A673 (cell line): ENCODE results near the gene SLC47A1. TPM values are rescaled to one million over a fixed set of nuclear protein-coding genes. Genes with fewer than 3 reads are reported as not detected.
A peak's percentile ranks its signal among the peaks of the same experiment; 100 is the strongest.
"Not testable (repeated sequence)": the region's sequence is repeated elsewhere in the genome, so short reads cannot be mapped to it uniquely, and the experiment has no call there.

Experiments
- BruUV-seq: library from RNA; stranded (reverse); fragments of 400-500 nt; replicated peaks from 2 replicates; lab custom pipeline; 2021; lab: Mats Ljungman, UMichigan
- CTCF ChIA-PET: fragments of 300-600 bp; sonication (Branson Sonifier 250); formaldehyde crosslinking; loops from one replicate; lab custom pipeline; 2022; ENCODE audit warnings: antibody characterized with exemption; lab: Charles Lee
- POLR2A ChIA-PET: fragments of 300-600 bp; sonication (Branson Sonifier 250); formaldehyde crosslinking; loops from one replicate; lab custom pipeline; 2022; ENCODE audit warnings: antibody characterized with exemption; ENCODE audit not compliant: low non-redundant PET; lab: Charles Lee
- DNase-seq: peaks from one replicate; pipeline ENCODE4 v3.0.0-alpha.2; 2015; ENCODE audit warnings: low spot score
- H3K27ac ChIP-seq: fragments of 200-600 bp; sonication (generic); 2 replicates; pipeline ENCODE4 v1.5.1; 2016; ENCODE audit warnings: mixed run types, low read depth, mild to moderate bottlenecking, mixed read lengths, antibody characterized with exemption, low read length; ENCODE audit not compliant: poor library complexity, severe bottlenecking
- H3K27me3 ChIP-seq: fragments of 200-600 bp; sonication (generic); replicated peaks from 2 replicates; pipeline ENCODE4 v1.6.1; 2017; ENCODE audit warnings: mixed run types, low read depth, mild to moderate bottlenecking, mixed read lengths, antibody characterized with exemption, low read length; ENCODE audit not compliant: insufficient read depth, poor library complexity
- H3K36me3 ChIP-seq: fragments of 200-600 bp; sonication (generic); 2 replicates; pipeline ENCODE4 v1.6.1; 2016; ENCODE audit warnings: mixed run types, mild to moderate bottlenecking, mixed read lengths, antibody characterized with exemption, low read length; ENCODE audit not compliant: insufficient read depth, poor library complexity, severe bottlenecking
- H3K4me1 ChIP-seq: fragments of 200-600 bp; sonication (generic); 2 replicates; pipeline ENCODE4 v1.6.1; 2017; ENCODE audit warnings: mixed run types, mild to moderate bottlenecking, mixed read lengths, antibody characterized with exemption, low read length; ENCODE audit not compliant: insufficient read depth, poor library complexity, severe bottlenecking
- H3K4me3 ChIP-seq: fragments of 200-600 bp; sonication (generic); 2 replicates; pipeline ENCODE4 v1.5.1; 2016; ENCODE audit warnings: low read depth, mixed run types, mild to moderate bottlenecking, mixed read lengths, low read length; ENCODE audit not compliant: poor library complexity, severe bottlenecking
- H3K9me3 ChIP-seq: fragments of 200-600 bp; sonication (generic); 2 replicates; pipeline ENCODE4 v1.6.1; 2016; ENCODE audit warnings: mixed run types, low read depth, mild to moderate bottlenecking, mixed read lengths, antibody characterized with exemption, low read length; ENCODE audit not compliant: poor library complexity, severe bottlenecking
- EZH2 ChIP-seq: fragments of 200-600 bp; sonication (generic); IDR thresholded peaks from 2 replicates; pipeline ENCODE4 v1.6.1; 2017; ENCODE audit warnings: borderline replicate concordance, low read depth, mild to moderate bottlenecking, mixed read lengths, antibody characterized with exemption, low read length; ENCODE audit not compliant: poor library complexity, severe bottlenecking
- intact Hi-C: fragments of 100-400 bp; cut with micrococcal nuclease; formaldehyde crosslinking; loops from one replicate; pipeline ENCODE4 v1.10.0; 2022; ENCODE audit not compliant: unreplicated experiment
- total RNA-seq: library from RNA; stranded (reverse); gene quantifications from 2 replicates; pipeline ENCODE4 v1.2.3, GENCODE V29; 2021
- TF ChIP-seq, protein P1 (sequence below): fragments of 300-800, 200-600 bp; sonication (generic); conservative IDR thresholded peaks from 2 replicates; pipeline ENCODE4 v1.5.1; 2017; ENCODE audit warnings: low read depth, mild to moderate bottlenecking, antibody characterized with exemption, low read length, moderate library complexity, mixed read lengths

Gene SLC47A1
- total RNA-seq, 1 experiment from 2014 or later = 2.1 TPM

DNA sequence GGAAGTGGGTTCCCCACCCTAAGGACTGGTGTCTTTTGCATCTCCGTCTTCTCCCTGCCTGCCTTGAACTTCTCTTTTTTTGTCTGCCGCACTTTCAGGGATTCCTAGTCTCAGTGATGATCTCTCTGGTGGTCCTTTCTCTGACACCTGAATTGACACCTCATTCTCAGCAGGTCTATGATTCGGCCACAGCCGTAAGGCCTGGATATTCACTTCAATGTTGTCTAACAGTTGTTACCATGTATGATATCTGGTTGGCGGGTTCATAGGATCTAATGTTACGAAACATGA lies 25.1 kb upstream of the SLC47A1 start:
- no peaks in the 10 kb centered on the region for H3K36me3 ChIP-seq
- no peak for TF ChIP-seq EZH2
- TF ChIP-seq, protein P1, sequence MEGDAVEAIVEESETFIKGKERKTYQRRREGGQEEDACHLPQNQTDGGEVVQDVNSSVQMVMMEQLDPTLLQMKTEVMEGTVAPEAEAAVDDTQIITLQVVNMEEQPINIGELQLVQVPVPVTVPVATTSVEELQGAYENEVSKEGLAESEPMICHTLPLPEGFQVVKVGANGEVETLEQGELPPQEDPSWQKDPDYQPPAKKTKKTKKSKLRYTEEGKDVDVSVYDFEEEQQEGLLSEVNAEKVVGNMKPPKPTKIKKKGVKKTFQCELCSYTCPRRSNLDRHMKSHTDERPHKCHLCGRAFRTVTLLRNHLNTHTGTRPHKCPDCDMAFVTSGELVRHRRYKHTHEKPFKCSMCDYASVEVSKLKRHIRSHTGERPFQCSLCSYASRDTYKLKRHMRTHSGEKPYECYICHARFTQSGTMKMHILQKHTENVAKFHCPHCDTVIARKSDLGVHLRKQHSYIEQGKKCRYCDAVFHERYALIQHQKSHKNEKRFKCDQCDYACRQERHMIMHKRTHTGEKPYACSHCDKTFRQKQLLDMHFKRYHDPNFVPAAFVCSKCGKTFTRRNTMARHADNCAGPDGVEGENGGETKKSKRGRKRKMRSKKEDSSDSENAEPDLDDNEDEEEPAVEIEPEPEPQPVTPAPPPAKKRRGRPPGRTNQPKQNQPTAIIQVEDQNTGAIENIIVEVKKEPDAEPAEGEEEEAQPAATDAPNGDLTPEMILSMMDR = no peak
- ChIA-PET POLR2A (no interaction called here), CTCF (no interaction called here)
- no peaks in the 10 kb centered on the region for H3K4me1 ChIP-seq
- no peak for DNase-seq
- no peaks in the 10 kb centered on the region for H3K27me3 ChIP-seq
- peak overlapping the region; percentile 93 for H3K4me3 ChIP-seq
- no peak overlapping the region for H3K27ac ChIP-seq
- H3K9me3 ChIP-seq = no peaks in the 10 kb centered on the region
- intact Hi-C loops = no loop called here
- no TSS peak for BruUV-seq

- H3K9me3 ChIP-seq, H3K36me3 ChIP-seq, POLR2A ChIA-PET, H3K4me3 ChIP-seq, H3K4me1 ChIP-seq, H3K27ac ChIP-seq, DNase-seq, BruUV-seq, intact Hi-C loops, H3K27me3 ChIP-seq: not testable (repeated sequence)
- CTCF ChIA-PET = interaction anchor here (0.7 kb wide), 1 partner anchor 56 kb away, joined by 8 read pairs; no protein-coding TSS in a partner anchor
Measured at GRCh38 chr17:19509281-19509852, 24.3 kb upstream of the SLC47A1 start.

- no peaks in the 10 kb centered on the region for H3K9me3 ChIP-seq
- H3K27me3 ChIP-seq = no peaks in the 10 kb centered on the region
- no peaks in the 10 kb centered on the region for H3K36me3 ChIP-seq
- no peaks in the 10 kb centered on the region for H3K4me1 ChIP-seq
- no peak overlapping the region for H3K4me3 ChIP-seq
- H3K27ac ChIP-seq = no peak overlapping the region
- ChIA-PET POLR2A (no interaction called here), CTCF (no interaction called here)
- BruUV-seq = no TSS peak
- no peak for TF ChIP-seq EZH2
- TF ChIP-seq, protein P1 = no peak
- intact Hi-C loops = loop anchor here (5.0 kb wide), 1 partner anchor 136 kb away; the partner anchor contains the start of gene ALDH3A2
- no peak for DNase-seq
Measured at GRCh38 chr17:19510903-19511302, 22.8 kb upstream of the SLC47A1 start.
